A549 (cell line): ENCODE data around the gene NAV2.

Source experiments
- CTCF ChIP-seq: fragments of >200 bp; sonication (Bioruptor Twin); formaldehyde crosslinking; IDR thresholded peaks from 3 replicates; pipeline ENCODE4 v1.5.1; 2016
- E2F6 ChIP-seq: IDR thresholded peaks from 2 replicates; pipeline ENCODE4 v1.6.1; 2012; ENCODE audit warnings: low read depth, borderline replicate concordance
- FOSB ChIP-seq: fragments of 250-450 bp; sonication (Bioruptor Pico); IDR thresholded peaks from 2 replicates; pipeline ENCODE4 v1.5.0; 2020; ENCODE audit warnings: mild to moderate bottlenecking, moderate library complexity
- JUNB ChIP-seq: fragments of >200 bp; sonication (Bioruptor Twin); formaldehyde crosslinking; IDR thresholded peaks from 2 replicates; pipeline ENCODE4 v1.6.1; 2016
- KDM1A ChIP-seq: fragments of 200-600 bp; sonication (generic); IDR thresholded peaks from 2 replicates; pipeline ENCODE4 v1.6.1; 2016; ENCODE audit warnings: low read depth, mild to moderate bottlenecking
- MAX ChIP-seq: IDR thresholded peaks from 2 replicates; pipeline ENCODE4 v1.6.1; 2012
- POLR2AphosphoS2 ChIP-seq: conservative IDR thresholded peaks from 2 replicates; pipeline ENCODE4 v1.6.1; 2012; ENCODE audit warnings: low read length, improper control_type of control experiment, inconsistent platforms
- RAD21 ChIP-seq, 2 experiments: fragments of >200 bp in 1 of 2; sonication (Bioruptor Twin) in 1 of 2; formaldehyde crosslinking in 1 of 2; IDR thresholded peaks in 1 of 2; conservative IDR thresholded peaks in 1 of 2; 2 replicates in 1 of 2; 3 replicates in 1 of 2; pipeline ENCODE4 v1.6.1; 2012 to 2018; ENCODE audit warnings: inconsistent platforms in 1 of 2
- RNF2 ChIP-seq: fragments of 200-600 bp; sonication (generic); IDR thresholded peaks from 2 replicates; pipeline ENCODE4 v1.6.1; 2016; ENCODE audit warnings: low read depth, mild to moderate bottlenecking, antibody characterized with exemption, moderate library complexity, borderline replicate concordance
- SMC3 ChIP-seq: fragments of >200 bp; sonication (Bioruptor Twin); formaldehyde crosslinking; IDR thresholded peaks from 3 replicates; pipeline ENCODE4 v1.6.1; 2018; ENCODE audit warnings: inconsistent platforms
- ZFP36 ChIP-seq: fragments of 450-650 bp; IDR thresholded peaks from 2 replicates; pipeline ENCODE4 v1.6.1; 2014; ENCODE audit warnings: borderline replicate concordance; ENCODE audit not compliant: partially characterized antibody

GRCh38 chr11:19947537-19948114 lies 235.0 kb downstream of the NAV2 start:
- no peak for TF ChIP-seq E2F6
- TF ChIP-seq RAD21 (conservative IDR thresholded peaks at IDR 0.05 in 1 of 2, IDR thresholded peaks at IDR 0.05 in 1 of 2), result no peak
- TF ChIP-seq FOSB, result no peak
- TF ChIP-seq SMC3, result no peak
- TF ChIP-seq MAX, result no peak
- TF ChIP-seq POLR2AphosphoS2, result no peak
- TF ChIP-seq JUNB, result no peak
- TF ChIP-seq RNF2, result no peak
- TF ChIP-seq KDM1A, result no peak
- TF ChIP-seq ZFP36, result no peak
- TF ChIP-seq CTCF, result no peak
